Gastrocnemius medialis (tissue), 4 donors: ENCODE measurements around the gene ADARB2. TPM values are rescaled to one million over a fixed set of nuclear protein-coding genes. Genes with fewer than 3 reads are reported as not detected.

Experiments used
- ATAC-seq, 2 donors: fragments of 150-250 bp; one replicate each; pipeline ENCODE4 v1.9.1; 2016
- DNase-seq, 2 donors: peaks; one replicate each; pipeline ENCODE4 v3.0.0-alpha.2; 2019
- H3K27ac ChIP-seq, 4 donors: fragments of 200-600 bp; sonication (generic); 1 replicate in 1 of 4; 2 replicates in 3 of 4; pipeline ENCODE4 v1.5.1; 2016 to 2018; ENCODE audit warnings: mild to moderate bottlenecking in 2 of 4, moderate library complexity in 1 of 4
- H3K27me3 ChIP-seq, 3 donors: fragments of 200-600 bp; sonication (generic) in 2 of 3; 1 replicate in 1 of 3; 2 replicates in 2 of 3; pipeline versions ENCODE4 v1.5.1 to v1.6.0; 2016 to 2019; ENCODE audit warnings: mild to moderate bottlenecking in 1 of 3, moderate library complexity in 1 of 3
- H3K36me3 ChIP-seq, 2 donors: fragments of 200-600 bp; sonication (generic) in 1 of 2; one replicate each; pipeline ENCODE4 v1.5.1; 2017 to 2018
- H3K4me1 ChIP-seq, 2 donors: fragments of 200-600 bp; sonication (generic) in 1 of 2; one replicate each; pipeline ENCODE4 v1.5.1; 2016 to 2017; ENCODE audit warnings: mild to moderate bottlenecking in 2 of 2
- H3K4me3 ChIP-seq, 4 donors: fragments of 200-600 bp; sonication (generic) in 3 of 4; 1 replicate in 1 of 4; 2 replicates in 3 of 4; pipeline ENCODE4 v1.5.1; 2016 to 2019; ENCODE audit warnings: mild to moderate bottlenecking in 2 of 4
- H3K9me3 ChIP-seq, 3 donors: fragments of 200-600 bp; sonication (generic) in 2 of 3; 1 replicate in 1 of 3; 2 replicates in 2 of 3; pipeline ENCODE4 v1.5.1; 2016 to 2019
- CTCF ChIP-seq, 5 experiments: fragments of 450-650 bp in 3 of 5; fragments of 200-600 bp in 2 of 5; sonication (generic) in 2 of 5; IDR thresholded peaks in 4 of 5; conservative IDR thresholded peaks in 1 of 5; 1 replicate in 4 of 5; 2 replicates in 1 of 5; pipeline ENCODE4 v1.5.1; 2016 to 2019; ENCODE audit warnings: antibody characterized with exemption in 5 of 5, mild to moderate bottlenecking in 3 of 5, moderate library complexity in 3 of 5
- POLR2A ChIP-seq, 2 donors: fragments of 450-650 bp; IDR thresholded peaks; one replicate each; pipeline ENCODE4 v1.6.1; 2017; ENCODE audit warnings: antibody characterized with exemption in 2 of 2, mild to moderate bottlenecking in 2 of 2, moderate library complexity in 2 of 2
- in situ Hi-C, 4 donors: fragments of 200-750 bp; cut with MboI; loops; one replicate each; pipeline versions ENCODE4 v1.15.0 to v1.8.0; 2017; ENCODE audit warnings: low sequenced_read_pairs in 4 of 4
- intact Hi-C: fragments of 100-400 bp; cut with DNase I; formaldehyde crosslinking; loops from one replicate; pipeline ENCODE4 v1.15.1; 2023; ENCODE audit warnings: low total_unique reads
- total RNA-seq, 4 donors: library from RNA; depleted of rRNA; stranded (reverse); fragments of >200 nt; gene quantifications; one replicate each; pipeline versions ENCODE4 v1.1.0 to v1.2.3, GENCODE V29; 2016

Gene ADARB2
- total RNA-seq, 4 donors from 2014 or later, result 0.07 to 0.87 (median 0.10) TPM

DNA sequence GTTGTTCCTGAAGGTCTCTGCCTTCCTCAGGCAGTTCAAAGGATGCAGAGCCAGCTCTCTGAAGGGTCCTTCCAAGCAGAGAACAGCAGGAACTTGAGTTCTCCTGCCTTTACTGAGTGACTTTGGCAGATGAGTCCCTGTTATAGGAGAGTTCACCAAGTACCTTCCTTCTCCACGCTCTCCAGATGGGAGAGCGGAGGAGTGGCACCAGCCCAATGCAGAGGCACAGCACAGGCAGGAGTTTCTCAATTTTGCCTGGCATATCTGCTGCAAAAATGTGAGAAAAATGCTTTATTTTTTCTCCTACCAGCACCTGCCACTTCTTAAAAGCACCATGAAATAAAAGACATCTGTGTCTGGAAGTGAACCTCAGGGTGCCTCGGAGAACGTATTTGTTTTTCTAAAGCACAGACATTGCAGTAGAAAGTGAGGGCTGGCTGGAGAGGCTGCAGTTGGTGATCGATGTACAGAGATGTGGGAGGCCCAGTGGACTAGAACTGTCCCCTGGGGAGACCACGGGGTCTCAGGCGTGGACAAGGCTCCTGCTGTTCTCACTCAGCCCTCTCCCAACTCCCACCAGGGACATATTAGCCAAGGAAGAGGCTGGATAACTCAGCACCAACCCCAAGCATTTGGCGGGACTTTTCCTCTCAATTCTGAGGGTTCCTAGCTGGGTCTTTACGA lies 506.6 kb downstream of the ADARB2 start:
- in situ Hi-C loops, result no loop called here
- intact Hi-C loops, result no loop called here
- no peak for TF ChIP-seq CTCF (IDR thresholded peaks at IDR 0.05 in 4 of 5, conservative IDR thresholded peaks at IDR 0.05 in 1 of 5)
- TF ChIP-seq POLR2A (IDR thresholded peaks at IDR 0.05), result no peak
- DNase-seq (no peak), ATAC-seq (no peak)
- no peak overlapping the region for H3K4me3 ChIP-seq
- H3K9me3 ChIP-seq, result no peaks in the 10 kb centered on the region
- no peaks in the 10 kb centered on the region for H3K4me1 ChIP-seq
- no peaks in the 10 kb centered on the region for H3K27me3 ChIP-seq
- H3K36me3 ChIP-seq, result no peaks in the 10 kb centered on the region
- no peak overlapping the region for H3K27ac ChIP-seq

DNA sequence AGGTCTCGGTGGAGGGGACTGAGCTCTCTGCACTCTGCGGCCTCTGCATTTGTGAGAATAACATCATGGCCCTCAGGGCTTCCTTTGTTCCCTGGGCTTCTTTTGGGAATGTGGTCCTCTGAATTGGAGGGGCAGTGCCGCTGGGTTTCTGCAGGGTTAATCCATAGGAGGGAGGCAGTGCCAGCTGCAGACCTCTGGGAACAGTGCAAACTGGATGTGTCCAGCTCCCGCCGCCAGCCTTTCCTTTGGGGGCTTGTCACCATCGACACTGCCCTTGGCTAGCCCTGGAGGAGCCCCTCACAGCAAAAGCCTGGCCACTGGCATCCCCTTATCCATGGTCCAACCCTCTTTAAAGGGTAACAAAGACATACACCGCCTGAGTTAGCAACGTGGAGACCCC lies 507.2 kb downstream of the ADARB2 start:
- TF ChIP-seq POLR2A (IDR thresholded peaks at IDR 0.05) (no peak), CTCF (IDR thresholded peaks at IDR 0.05 in 4 of 5, conservative IDR thresholded peaks at IDR 0.05 in 1 of 5) (no peak)
- DNase-seq, result no peak
- H3K27ac ChIP-seq, result no peak overlapping the region
- no peaks in the 10 kb centered on the region for H3K36me3 ChIP-seq
- no peaks in the 10 kb centered on the region for H3K27me3 ChIP-seq
- no peaks in the 10 kb centered on the region for H3K9me3 ChIP-seq
- intact Hi-C loops, result no loop called here
- ATAC-seq, result no peak
- no peak overlapping the region for H3K4me3 ChIP-seq
- H3K4me1 ChIP-seq, result no peaks in the 10 kb centered on the region
- in situ Hi-C loops, result no loop called here

- no peak overlapping the region for H3K4me3 ChIP-seq
- H3K9me3 ChIP-seq, result no peaks in the 10 kb centered on the region
- H3K4me1 ChIP-seq, result no peaks in the 10 kb centered on the region
- intact Hi-C loops, result no loop called here
- in situ Hi-C loops, result no loop called here
- H3K36me3 ChIP-seq, result no peaks in the 10 kb centered on the region
- ATAC-seq, result no peak
- DNase-seq, result no peak
- no peak overlapping the region for H3K27ac ChIP-seq
- TF ChIP-seq CTCF (IDR thresholded peaks at IDR 0.05 in 4 of 5, conservative IDR thresholded peaks at IDR 0.05 in 1 of 5) (no peak), POLR2A (IDR thresholded peaks at IDR 0.05) (no peak)
- no peaks in the 10 kb centered on the region for H3K27me3 ChIP-seq
Observed at GRCh38 chr10:1229574-1229973, 507.8 kb downstream of the ADARB2 start.

- Histone ChIP-seq H3K4me1 (no peaks in the 10 kb centered on the region), H3K36me3 (no peaks in the 10 kb centered on the region), H3K27ac (no peak overlapping the region), H3K27me3 (no peaks in the 10 kb centered on the region), H3K9me3 (no peaks in the 10 kb centered on the region), H3K4me3 (no peak overlapping the region)
- TF ChIP-seq CTCF (IDR thresholded peaks at IDR 0.05 in 4 of 5, conservative IDR thresholded peaks at IDR 0.05 in 1 of 5) (no peak), POLR2A (IDR thresholded peaks at IDR 0.05) (no peak)
- DNase-seq (no peak), ATAC-seq (no peak)
- in situ Hi-C loops (no loop called here), intact Hi-C loops (no loop called here)
Observed at GRCh38 chr10:1229116-1229515, 508.2 kb downstream of the ADARB2 start.

DNA sequence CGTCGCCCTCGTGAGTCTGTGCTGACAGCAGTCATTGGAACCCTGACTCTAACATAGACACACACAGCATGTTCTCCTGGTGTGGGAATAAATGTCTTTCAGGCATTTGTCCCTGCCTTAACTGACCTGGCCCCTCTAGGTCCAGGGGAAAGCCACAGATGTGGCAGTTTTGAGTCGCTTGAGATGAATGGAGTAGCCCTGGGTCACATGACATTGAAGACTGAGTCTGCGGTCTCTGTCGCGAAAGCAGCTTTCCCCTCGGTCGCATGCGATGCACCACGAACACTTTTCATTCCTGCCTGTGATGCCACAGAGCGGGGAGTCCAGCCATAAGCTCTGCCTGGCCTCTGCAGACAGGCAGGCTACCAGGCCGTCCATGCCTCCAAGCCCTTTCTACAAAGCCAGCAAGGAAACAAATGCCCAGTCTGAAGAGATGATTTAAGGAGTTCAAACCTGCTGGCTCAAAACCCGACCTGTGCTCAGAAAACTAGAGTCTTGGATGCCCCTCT lies 508.8 kb downstream of the ADARB2 start:
- ATAC-seq (no peak), DNase-seq (no peak)
- Histone ChIP-seq H3K4me3 (no peak overlapping the region), H3K27me3 (no peaks in the 10 kb centered on the region), H3K36me3 (no peaks in the 10 kb centered on the region), H3K4me1 (no peaks in the 10 kb centered on the region), H3K27ac (no peak overlapping the region), H3K9me3 (no peaks in the 10 kb centered on the region)
- intact Hi-C loops (no loop called here), in situ Hi-C loops (no loop called here)
- TF ChIP-seq POLR2A (IDR thresholded peaks at IDR 0.05) (no peak), CTCF (IDR thresholded peaks at IDR 0.05 in 4 of 5, conservative IDR thresholded peaks at IDR 0.05 in 1 of 5) (no peak)
